SU-DHL-6 (cell line): Measurements from ENCODE around the gene OPA1.

ENCODE experiments used
- CTCF ChIP-seq: fragments of 200-600 bp; sonication (generic); IDR thresholded peaks from one replicate; pipeline ENCODE4 v1.5.1; 2017; ENCODE audit warnings: antibody characterized with exemption, mild to moderate bottlenecking, low read length, moderate library complexity; ENCODE audit not compliant: insufficient read depth, poor library complexity, severe bottlenecking
- EZH2phosphoT487 ChIP-seq: fragments of 200-600 bp; sonication (generic), shearing (Covaris generic); conservative IDR thresholded peaks from 2 replicates; pipeline ENCODE4 v1.6.1; 2018; ENCODE audit warnings: mild to moderate bottlenecking, antibody characterized with exemption, low read length, moderate library complexity, mixed read lengths

GRCh38 chr3:193650585-193650984, 57.6 kb downstream of the OPA1 start:
- no peak for TF ChIP-seq CTCF
- TF ChIP-seq EZH2phosphoT487: no peak
